NCI-H2081 treated with DMSO at 0.1 percent for 48 hours (cell line): ENCODE measurements around the gene NME3.
"Not testable (repeated sequence)": the region's sequence is repeated elsewhere in the genome, so short reads cannot be mapped to it uniquely, and the experiment has no call there.

Experiments
- DNase-seq: peaks from one replicate; lab custom pipeline; 2025; lab: John Stamatoyannopoulos, UW

Gene NME3

GRCh38 chr16:1771188-1771863, at the start of gene NME3:
Gene NME3, minus strand, starts transcription at chr16:1771543. Its CDS starts 9 bp downstream, at chr16:1771534.
- no peak for DNase-seq

- DNase-seq: no peak
Observed at GRCh38 chr16:1820946-1821290, 49.6 kb upstream of the NME3 start.

GRCh38 chr16:1820096-1820945, 49.0 kb upstream of the NME3 start:
- DNase-seq: no peak

GRCh38 chr16:1819611-1820010, 48.3 kb upstream of the NME3 start:
- DNase-seq: no peak

GRCh38 chr16:1818873-1819525, 47.7 kb upstream of the NME3 start:
- DNase-seq: no peak

- DNase-seq: no peak
Observed at GRCh38 chr16:1818204-1818872, 47.0 kb upstream of the NME3 start.

GRCh38 chr16:1817716-1818115, 46.4 kb upstream of the NME3 start:
- DNase-seq: no peak

GRCh38 chr16:1817276-1817589, 45.9 kb upstream of the NME3 start:
- no peak for DNase-seq

- DNase-seq: no peak
Observed at GRCh38 chr16:1816396-1817275, 45.3 kb upstream of the NME3 start.

- DNase-seq: no peak
Observed at GRCh38 chr16:1815461-1815860, 44.1 kb upstream of the NME3 start.

- peak; percentile 17 for DNase-seq
Observed at GRCh38 chr16:1812732-1813163, 41.4 kb upstream of the NME3 start.

GRCh38 chr16:1810536-1810935, 39.2 kb upstream of the NME3 start:
- no peak for DNase-seq

- no peak for DNase-seq
Observed at GRCh38 chr16:1810106-1810505, 38.8 kb upstream of the NME3 start.

GRCh38 chr16:1809281-1809801, 38.0 kb upstream of the NME3 start:
- DNase-seq: no peak

GRCh38 chr16:1808691-1809090, 37.3 kb upstream of the NME3 start:
- DNase-seq: no peak

GRCh38 chr16:1807626-1808025, 36.3 kb upstream of the NME3 start:
- DNase-seq: no peak

- DNase-seq: no peak
Observed at GRCh38 chr16:1800701-1801100, 29.4 kb upstream of the NME3 start.

- DNase-seq: not testable (repeated sequence)
Observed at GRCh38 chr16:1799263-1799662, 27.9 kb upstream of the NME3 start.

GRCh38 chr16:1794908-1795666, 23.7 kb upstream of the NME3 start:
- no peak for DNase-seq

- DNase-seq: no peak
Observed at GRCh38 chr16:1794221-1794871, 23.0 kb upstream of the NME3 start.
